HepG2 (cell line): ENCODE measurements around the gene ADAM22. TPM values are rescaled to one million over a fixed set of nuclear protein-coding genes. Genes with fewer than 3 reads are reported as not detected.

Experiments
- ATAC-seq: fragments of 200-7000 bp; cut with Tn5 transposase; 3 replicates; pipeline ENCODE4 v1.9.1; 2020; ENCODE audit warnings: mild to moderate bottlenecking, moderate library complexity
- BruUV-seq: library from RNA; stranded (reverse); fragments of 400-500 nt; replicated peaks from 2 replicates; lab custom pipeline; 2021; lab: Mats Ljungman, UMichigan
- CTCF ChIA-PET: fragments of 300-600 bp; formaldehyde crosslinking; extraction: SDS; loops from one replicate; lab custom pipeline; 2021; ENCODE audit warnings: low total read pairs, inconsistent platforms, low intra/inter-chr PET ratio; lab: Yijun Ruan, JAX
- POLR2A ChIA-PET: fragments of 350-600 bp; sonication (Branson Sonifier 250); formaldehyde crosslinking; loops from one replicate; lab custom pipeline; 2020; ENCODE audit warnings: antibody characterized with exemption, inconsistent platforms; lab: Yijun Ruan, JAX
- DNase-seq: peaks from one replicate; pipeline ENCODE4 v3.0.0-alpha.2; 2015; ENCODE audit warnings: low spot score
- FAIRE-seq: peaks from 3 replicates; lab custom pipeline; 2011; peaks lifted over from hg19 to GRCh38; lab: Jason Lieb, UNC
- H2AFZ ChIP-seq: one replicate; pipeline ENCODE4 v1.6.1; 2011; ENCODE audit warnings: low read length, inconsistent platforms
- H3K27ac ChIP-seq: fragments of 300-600 bp; 3 replicates; pipeline ENCODE4 v1.8.0; 2011; ENCODE audit warnings: mixed run types, mild to moderate bottlenecking, mixed read lengths, low read length, inconsistent platforms; ENCODE audit not compliant: insufficient read depth; ENCODE audit errors: extremely low read length
- H3K27me3 ChIP-seq, 2 experiments: fragments of 200-600 bp in 1 of 2; 2 replicates in 1 of 2; 3 replicates in 1 of 2; pipeline versions ENCODE4 v1.6.0 to v1.8.0; 2011; ENCODE audit warnings: low read length in 2 of 2, mild to moderate bottlenecking in 2 of 2, moderate library complexity in 2 of 2, inconsistent platforms in 1 of 2; ENCODE audit not compliant: insufficient read depth in 2 of 2, control insufficient read depth in 1 of 2
- H3K36me3 ChIP-seq, 2 experiments: fragments of 200-600 bp in 1 of 2; replicated peaks in 1 of 2; 2 replicates in 1 of 2; 3 replicates in 1 of 2; pipeline versions ENCODE4 v1.5.1 to v1.8.0; 2011; ENCODE audit warnings: low read length in 2 of 2, inconsistent platforms in 1 of 2; ENCODE audit not compliant: insufficient read depth in 2 of 2, control insufficient read depth in 1 of 2
- H3K4me1 ChIP-seq: 2 replicates; pipeline ENCODE4 v1.5.1; 2012; ENCODE audit warnings: low read length, inconsistent platforms; ENCODE audit not compliant: insufficient read depth
- H3K4me2 ChIP-seq: 2 replicates; pipeline ENCODE4 v1.6.0; 2011; ENCODE audit warnings: low read depth, low read length, inconsistent platforms
- H3K4me3 ChIP-seq, 3 experiments: fragments of 200-600 bp in 1 of 3; sonication (generic), shearing (Covaris generic) in 1 of 3; replicated peaks in 1 of 3; 2 replicates each; pipeline ENCODE4 v1.5.1; 2011 to 2016; ENCODE audit warnings: low read length in 3 of 3, inconsistent platforms in 2 of 3, low read depth in 2 of 3, mild to moderate bottlenecking in 2 of 3, control low read depth in 1 of 3, mixed read lengths in 1 of 3; ENCODE audit not compliant: insufficient read depth in 1 of 3
- H3K79me2 ChIP-seq: one replicate; pipeline ENCODE4 v1.6.1; 2011; ENCODE audit warnings: low read length, inconsistent platforms; ENCODE audit not compliant: insufficient read depth
- H3K9ac ChIP-seq: 2 replicates; pipeline ENCODE4 v1.6.0; 2011; ENCODE audit warnings: mild to moderate bottlenecking, low read depth, low read length, inconsistent platforms; ENCODE audit not compliant: insufficient read depth
- H3K9me3 ChIP-seq: 2 replicates; pipeline ENCODE4 v1.5.1; 2012; ENCODE audit warnings: mild to moderate bottlenecking, low read length
- H4K20me1 ChIP-seq: 2 replicates; pipeline ENCODE4 v1.6.0; 2011; ENCODE audit warnings: inconsistent platforms, mild to moderate bottlenecking, low read length, moderate library complexity; ENCODE audit not compliant: insufficient read depth
- ATF6 ChIP-seq: sonication (generic); formaldehyde crosslinking; conservative IDR thresholded peaks from 2 replicates; pipeline ENCODE4 v1.4.0; 2020; ENCODE audit warnings: missing genetic modification reagents
- ATM ChIP-seq: fragments of 450-650 bp; IDR thresholded peaks from 2 replicates; pipeline ENCODE4 v1.7.1; 2017; ENCODE audit warnings: mild to moderate bottlenecking, borderline replicate concordance
- FOXM1 ChIP-seq: sonication (generic); formaldehyde crosslinking; IDR thresholded peaks from 2 replicates; pipeline ENCODE4 v1.5.0; 2020; ENCODE audit warnings: missing genetic modification reagents
- GATAD2A ChIP-seq: IDR thresholded peaks from 2 replicates; pipeline ENCODE4 v1.6.1; 2016
- HDAC1 ChIP-seq: sonication (generic); formaldehyde crosslinking; IDR thresholded peaks from 2 replicates; pipeline ENCODE4 v1.5.1; 2020; ENCODE audit warnings: mild to moderate bottlenecking, missing genetic modification reagents
- MAFK ChIP-seq, 2 experiments: IDR thresholded peaks in 1 of 2; conservative IDR thresholded peaks in 1 of 2; 2 replicates each; pipeline ENCODE4 v1.6.1; 2011; ENCODE audit warnings: improper control_type of control experiment in 2 of 2, low read length in 2 of 2
- MAZ ChIP-seq, 2 experiments: sonication (generic) in 1 of 2; formaldehyde crosslinking in 1 of 2; IDR thresholded peaks; 2 replicates each; pipeline versions ENCODE4 v1.5.0 to v1.6.1; 2012 to 2020; ENCODE audit warnings: low read depth in 2 of 2, mild to moderate bottlenecking in 2 of 2, borderline replicate concordance in 1 of 2, improper control_type of control experiment in 1 of 2, low read length in 1 of 2, missing genetic modification reagents in 1 of 2, moderate library complexity in 1 of 2
- PCBP2 ChIP-seq: fragments of 200-400 bp; formaldehyde crosslinking; optimal IDR thresholded peaks from 2 replicates; pipeline ENCODE3; 2018; ENCODE audit warnings: low read length, low read depth; ENCODE audit not compliant: poor library complexity, severe bottlenecking
- PHB2 ChIP-seq: fragments of 450-650 bp; IDR thresholded peaks from 2 replicates; pipeline ENCODE4 v1.6.1; 2018; ENCODE audit not compliant: partially characterized antibody
- PHF5A ChIP-seq: IDR thresholded peaks from one replicate; pipeline ENCODE4 v1.6.1; 2018; ENCODE audit warnings: low read depth, missing genetic modification reagents; ENCODE audit not compliant: unreplicated experiment
- SNAI1 ChIP-seq: sonication (generic); formaldehyde crosslinking; IDR thresholded peaks from 2 replicates; pipeline ENCODE4 v1.5.0; 2020; ENCODE audit warnings: mild to moderate bottlenecking, missing genetic modification reagents, borderline replicate concordance
- TGIF2 ChIP-seq: IDR thresholded peaks from 2 replicates; pipeline ENCODE4 v1.6.1; 2016; ENCODE audit warnings: control low read depth, missing compliant biosample characterization
- UBTF ChIP-seq: sonication (generic); formaldehyde crosslinking; IDR thresholded peaks from 2 replicates; pipeline ENCODE4 v1.4.0; 2020; ENCODE audit warnings: mild to moderate bottlenecking, missing genetic modification reagents
- ZBTB8A ChIP-seq: sonication (generic); formaldehyde crosslinking; IDR thresholded peaks from 2 replicates; pipeline ENCODE4 v1.4.0; 2020; ENCODE audit warnings: mild to moderate bottlenecking, low read depth, missing genetic modification reagents, borderline replicate concordance
- ZNF17 ChIP-seq: sonication (generic); formaldehyde crosslinking; IDR thresholded peaks from 2 replicates; pipeline ENCODE4 v1.5.0; 2020; ENCODE audit warnings: mild to moderate bottlenecking, missing genetic modification reagents
- ZNF329 ChIP-seq: sonication (generic); formaldehyde crosslinking; IDR thresholded peaks from 2 replicates; pipeline ENCODE4 v1.9.0; 2021; ENCODE audit warnings: low read depth, mild to moderate bottlenecking, missing genetic modification reagents
- ZNF33A ChIP-seq: sonication (generic); formaldehyde crosslinking; IDR thresholded peaks from 2 replicates; pipeline ENCODE4 v1.5.1; 2020; ENCODE audit warnings: missing genetic modification reagents, mild to moderate bottlenecking, moderate library complexity, borderline replicate concordance
- ZXDC ChIP-seq: sonication (generic); formaldehyde crosslinking; IDR thresholded peaks from 2 replicates; pipeline ENCODE4 v1.5.0; 2020; ENCODE audit warnings: mild to moderate bottlenecking, missing genetic modification reagents
- WGBS: methylation state at CpG from one replicate; pipeline ENCODE4 v1.1.6; 2017; ENCODE audit warnings: low lambda C conversion rate; 5-methylcytosine and 5-hydroxymethylcytosine counted together
- in situ Hi-C: cut with HindIII; loops from 2 replicates; pipeline ENCODE4 v1.10.0; 2017; ENCODE audit warnings: low pct_unique_long_range_greater_than_20kb; ENCODE audit not compliant: extremely low pct_ligation_motif_present
- intact Hi-C: fragments of 100-400 bp; cut with micrococcal nuclease; formaldehyde crosslinking; loops from one replicate; pipeline ENCODE4 v1.10.0; 2022; ENCODE audit not compliant: unreplicated experiment
- polyA plus RNA-seq, 8 experiments: library from polyadenylated mRNA; depleted of rRNA in 3 of 8; stranded (reverse) in 7 of 8; unstranded in 1 of 8; fragments of >200 nt; fragmentation: Illumina TruSeq in 4 of 8; extraction: Trizol in 4 of 8; gene quantifications; 2 replicates each; pipeline versions ENCODE4 v1.2.1 to v1.2.3, GENCODE V29; 2011 to 2016; ENCODE audit warnings: low read depth in 4 of 8, missing spikeins in 1 of 8, mixed read lengths in 1 of 8; ENCODE audit not compliant: insufficient read depth in 1 of 8
- total RNA-seq, 5 experiments: library from RNA; depleted of rRNA; stranded (reverse); fragments of >200 nt; fragmentation: Illumina TruSeq; extraction: Trizol; gene quantifications; 2 replicates each; pipeline ENCODE4 v1.2.3, GENCODE V29; 2016; ENCODE audit warnings: low read depth in 1 of 5

ADAM22 gene
- total and polyA plus RNA-seq, 2 of the 13 experiments (the other 11 are each of a cell fraction or from before 2014, with no cell fraction given), result 1.9 to 6.7 TPM

- no peak for TF ChIP-seq MAFK (conservative IDR thresholded peaks at IDR 0.05 in 1 of 2, IDR thresholded peaks at IDR 0.05 in 1 of 2; ENCODE audit: low read length in 2 of 2)
- no peak for TF ChIP-seq GATAD2A (CRISPR knock-in tag)
- TF ChIP-seq ZNF33A (CRISPR knock-in tag), result no peak
- no peak for TF ChIP-seq ZXDC (CRISPR knock-in tag)
- TF ChIP-seq MAZ (IDR thresholded peaks at IDR 0.05; ENCODE audit: borderline replicate concordance, low read depth, low read length), result no peak
- no peak for TF ChIP-seq MAZ (CRISPR knock-in tag; IDR thresholded peaks at IDR 0.05; ENCODE audit: low read depth)
These were observed 268.7 kb downstream of the ADAM22 start (continued) for GRCh38 chr7:88202799-88203198.

GRCh38 chr7:88203401-88203800 is 269.4 kb downstream of the ADAM22 start:
- WGBS, result 26% methylated on average over 4 of the region's 4 CpGs
- H3K27me3 ChIP-seq, result peaks cover 0 to 2% of the 10 kb centered on the region in 2 experiments; a peak in 1 of 5 replicates
- H3K36me3 ChIP-seq, result no peaks in the 10 kb centered on the region
- no peak for ATAC-seq
- H3K4me2 ChIP-seq, result no peak overlapping the region
- no peaks in the 10 kb centered on the region for H3K4me1 ChIP-seq
- DNase-seq, result no peak
- no peak overlapping the region for H2AFZ ChIP-seq
- BruUV-seq, result no TSS peak
- H3K79me2 ChIP-seq, result no peaks in the 10 kb centered on the region
- ChIA-PET CTCF (no interaction called here), POLR2A (no interaction called here)
- H4K20me1 ChIP-seq, result no peaks in the 10 kb centered on the region
- H3K27ac ChIP-seq, result no peak overlapping the region
- no peak overlapping the region for H3K4me3 ChIP-seq
- in situ Hi-C loops, result no loop called here
- no peaks in the 10 kb centered on the region for H3K9me3 ChIP-seq
- intact Hi-C loops, result no loop called here
- no peak for FAIRE-seq
- no peak overlapping the region for H3K9ac ChIP-seq
- TF ChIP-seq FOXM1 (CRISPR knock-in tag) (no peak), PCBP2 (no peak), ATF6 (no peak), TGIF2 (no peak), HDAC1 (no peak), UBTF (CRISPR knock-in tag) (no peak), ZBTB8A (CRISPR knock-in tag) (no peak), PHB2 (no peak), SNAI1 (CRISPR knock-in tag) (no peak), ZNF17 (no peak), ZNF329 (CRISPR knock-in tag) (no peak), ATM (no peak), PHF5A (CRISPR knock-in tag) (no peak)
